ENCODE data around the gene C15orf61.

Gene C15orf61

GRCh38 chr15:67524235-67524634 is 3.3 kb downstream of the C15orf61 start:
- H3K4me3 ChIP-seq (ENCODE audit: low read length), result peak overlapping the region; percentile 0; the same call in 1 of the 2 replicates
- DNase-seq (ENCODE audit: low read depth), result no peak
- no peak for TF ChIP-seq CTCF (conservative IDR thresholded peaks at IDR 0.05; ENCODE audit: low read length)

- TF ChIP-seq CTCF (conservative IDR thresholded peaks at IDR 0.05; ENCODE audit: low read length), result no peak
- no peak overlapping the region for H3K4me3 ChIP-seq (ENCODE audit: low read length)
Measured at GRCh38 chr15:67528513-67528912, 7.6 kb downstream of the C15orf61 start.

GRCh38 chr15:67531379-67531914 is 10.5 kb downstream of the C15orf61 start:
- DNase-seq (ENCODE audit: low read depth), result peak; percentile 68
- no peak overlapping the region for H3K4me3 ChIP-seq (ENCODE audit: low read length)
- TF ChIP-seq CTCF (conservative IDR thresholded peaks at IDR 0.05; ENCODE audit: low read length), result no peak

More at GRCh38 chr15:67528513-67528912, 7.6 kb downstream of the C15orf61 start:
- DNase-seq (ENCODE audit: low read depth), result no peak

GRCh38 chr15:67533873-67534272 is 12.9 kb downstream of the C15orf61 start:
- DNase-seq (ENCODE audit: low read depth), result no peak
- TF ChIP-seq CTCF (conservative IDR thresholded peaks at IDR 0.05; ENCODE audit: low read length), result no peak
- no peak overlapping the region for H3K4me3 ChIP-seq (ENCODE audit: low read length)

- DNase-seq (ENCODE audit: low read depth), result no peak
- no peak for TF ChIP-seq CTCF (conservative IDR thresholded peaks at IDR 0.05; ENCODE audit: low read length)
- no peak overlapping the region for H3K4me3 ChIP-seq (ENCODE audit: low read length)
Measured at GRCh38 chr15:67534360-67534759, 13.4 kb downstream of the C15orf61 start.

- DNase-seq (ENCODE audit: low read depth), result no peak
- H3K4me3 ChIP-seq (ENCODE audit: low read length), result no peak overlapping the region
- no peak for TF ChIP-seq CTCF (conservative IDR thresholded peaks at IDR 0.05; ENCODE audit: low read length)
Measured at GRCh38 chr15:67537771-67538170, 16.8 kb downstream of the C15orf61 start.

- no peak for TF ChIP-seq CTCF (conservative IDR thresholded peaks at IDR 0.05; ENCODE audit: low read length)
- DNase-seq (ENCODE audit: low read depth), result peak; percentile 68
- H3K4me3 ChIP-seq (ENCODE audit: low read length), result peak within 1 kb of the TSS; percentile 90
Measured at GRCh38 chr15:67542420-67543347, 21.8 kb downstream of the C15orf61 start, which contains the start of gene MAP2K5. TSS of gene MAP2K5 (plus strand) at chr15:67542703. CDS start at chr15:67543336, 633 bp downstream.

All from AG10803 (cell line).